ENCODE data around the gene TRIM67.

GRCh38 chr1:231155808-231156207 is 6.0 kb upstream of the TRIM67 start:
- TF ChIP-seq CTCF (IDR thresholded peaks at IDR 0.05), result no peak
- no peak for TF ChIP-seq POLR2A (IDR thresholded peaks at IDR 0.05)
